ENCODE results near the gene F5.

GRCh38 chr1:169568497-169568896 lies 17.8 kb downstream of the F5 start:
- no peak for TF ChIP-seq TARDBP (IDR thresholded peaks at IDR 0.05)
- TF ChIP-seq ARNT (IDR thresholded peaks at IDR 0.05), result no peak
- no peak for TF ChIP-seq L3MBTL2 (conservative IDR thresholded peaks at IDR 0.05)
- TF ChIP-seq BHLHE40 (IDR thresholded peaks at IDR 0.05; ENCODE audit: borderline replicate concordance), result no peak
- no peak for TF ChIP-seq SP1 (IDR thresholded peaks at IDR 0.05)
- TF ChIP-seq FOXK2 (IDR thresholded peaks at IDR 0.05), result no peak
- no peak for TF ChIP-seq NFRKB (IDR thresholded peaks at IDR 0.05)
- TF ChIP-seq ELF4 (IDR thresholded peaks at IDR 0.05), result no peak
- no peak for TF ChIP-seq FOXM1 (IDR thresholded peaks at IDR 0.05; ENCODE audit: borderline replicate concordance)
- no peak for TF ChIP-seq HDGF (IDR thresholded peaks at IDR 0.05; ENCODE audit: borderline replicate concordance)
- no peak for TF ChIP-seq LEF1 (IDR thresholded peaks at IDR 0.05; ENCODE audit: borderline replicate concordance)
- no peak for TF ChIP-seq FOXA1 (IDR thresholded peaks at IDR 0.05)
- no peak for TF ChIP-seq PKNOX1 (IDR thresholded peaks at IDR 0.05)
- TF ChIP-seq SUZ12 (IDR thresholded peaks at IDR 0.05), result no peak
